Fibroblast of pulmonary artery (primary cell): ENCODE data around the gene SULT2A1.
A peak's percentile ranks its signal among the peaks of the same experiment; 100 is the strongest.
"Not testable (repeated sequence)": the region's sequence is repeated elsewhere in the genome, so short reads cannot be mapped to it uniquely, and the experiment has no call there.

Experiments used
- DNase-seq: peaks from one replicate; pipeline ENCODE4 v3.0.0-alpha.2; 2010; ENCODE audit warnings: low read depth
- H3K4me3 ChIP-seq: replicated peaks from 2 replicates; pipeline ENCODE4 v1.5.1; 2011; ENCODE audit warnings: low read depth, mild to moderate bottlenecking, control low read depth, low read length, moderate library complexity
- TF ChIP-seq, protein P1 (sequence below): IDR thresholded peaks from 2 replicates; pipeline ENCODE4 v1.5.1; 2011; ENCODE audit warnings: mild to moderate bottlenecking, control low read depth, low read length, inconsistent platforms; ENCODE audit errors: missing control alignments

The SULT2A1 gene

DNA sequence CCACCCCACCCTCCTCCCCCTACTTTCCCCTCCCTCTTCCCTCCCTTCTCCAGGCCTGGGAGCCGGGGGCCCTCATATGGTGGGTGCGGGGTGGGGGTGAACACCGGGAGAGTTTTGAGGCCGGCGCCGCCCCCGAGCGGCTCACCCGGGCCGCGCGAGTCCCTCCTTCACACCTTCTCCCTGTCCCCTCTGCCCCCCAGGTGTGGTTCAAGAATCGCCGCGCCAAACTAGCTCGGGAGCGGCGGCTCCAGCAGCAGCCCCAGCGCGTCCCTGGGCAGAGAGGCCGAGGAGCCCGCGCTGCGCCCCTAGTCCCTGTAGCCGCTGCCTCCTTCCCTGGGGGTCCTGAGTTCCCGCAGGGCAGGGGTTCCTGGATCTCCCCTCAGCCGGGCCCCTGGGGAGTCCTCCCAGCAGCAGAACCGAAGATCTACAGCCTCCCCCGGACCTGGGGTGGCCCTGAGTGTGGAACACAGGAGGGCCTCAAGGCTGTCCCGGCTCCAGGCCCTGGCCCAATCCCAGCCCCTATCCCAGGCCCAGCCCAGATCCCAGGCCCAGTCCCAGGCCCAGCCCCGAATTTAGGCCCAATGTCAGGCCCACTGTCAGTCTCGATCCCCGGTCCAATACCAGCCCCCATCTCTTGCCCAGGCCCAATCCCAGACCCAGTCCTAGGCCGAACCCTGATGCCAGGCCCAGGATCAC, 25.4 kb downstream of the SULT2A1 start:
- no peak for DNase-seq
- TF ChIP-seq, protein P1, sequence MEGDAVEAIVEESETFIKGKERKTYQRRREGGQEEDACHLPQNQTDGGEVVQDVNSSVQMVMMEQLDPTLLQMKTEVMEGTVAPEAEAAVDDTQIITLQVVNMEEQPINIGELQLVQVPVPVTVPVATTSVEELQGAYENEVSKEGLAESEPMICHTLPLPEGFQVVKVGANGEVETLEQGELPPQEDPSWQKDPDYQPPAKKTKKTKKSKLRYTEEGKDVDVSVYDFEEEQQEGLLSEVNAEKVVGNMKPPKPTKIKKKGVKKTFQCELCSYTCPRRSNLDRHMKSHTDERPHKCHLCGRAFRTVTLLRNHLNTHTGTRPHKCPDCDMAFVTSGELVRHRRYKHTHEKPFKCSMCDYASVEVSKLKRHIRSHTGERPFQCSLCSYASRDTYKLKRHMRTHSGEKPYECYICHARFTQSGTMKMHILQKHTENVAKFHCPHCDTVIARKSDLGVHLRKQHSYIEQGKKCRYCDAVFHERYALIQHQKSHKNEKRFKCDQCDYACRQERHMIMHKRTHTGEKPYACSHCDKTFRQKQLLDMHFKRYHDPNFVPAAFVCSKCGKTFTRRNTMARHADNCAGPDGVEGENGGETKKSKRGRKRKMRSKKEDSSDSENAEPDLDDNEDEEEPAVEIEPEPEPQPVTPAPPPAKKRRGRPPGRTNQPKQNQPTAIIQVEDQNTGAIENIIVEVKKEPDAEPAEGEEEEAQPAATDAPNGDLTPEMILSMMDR = no peak

DNA sequence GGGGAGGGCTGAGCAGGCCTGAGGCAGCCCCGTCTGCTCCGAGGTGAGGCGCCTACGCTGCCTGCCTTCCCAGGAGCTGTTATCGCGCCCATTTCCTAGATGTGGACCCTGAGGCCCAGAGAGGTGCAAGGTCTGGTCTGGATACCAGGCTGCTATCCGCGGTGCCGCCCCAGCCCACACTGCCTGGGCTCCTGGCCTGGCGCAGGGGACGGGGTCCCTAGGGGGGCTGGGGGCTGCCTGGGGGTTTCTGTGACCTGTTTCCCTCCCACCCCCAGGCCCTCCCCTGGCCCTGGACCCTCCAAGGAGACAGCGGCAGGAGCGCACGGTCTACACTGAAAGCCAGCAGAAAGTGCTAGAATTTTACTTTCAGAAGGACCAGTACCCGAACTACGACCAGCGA, 26.3 kb downstream of the SULT2A1 start:
- DNase-seq, H3K4me3 ChIP-seq: not testable (repeated sequence)

More for the DNA sequence above, 25.4 kb downstream of the SULT2A1 start:
- no peak overlapping the region for H3K4me3 ChIP-seq

DNA sequence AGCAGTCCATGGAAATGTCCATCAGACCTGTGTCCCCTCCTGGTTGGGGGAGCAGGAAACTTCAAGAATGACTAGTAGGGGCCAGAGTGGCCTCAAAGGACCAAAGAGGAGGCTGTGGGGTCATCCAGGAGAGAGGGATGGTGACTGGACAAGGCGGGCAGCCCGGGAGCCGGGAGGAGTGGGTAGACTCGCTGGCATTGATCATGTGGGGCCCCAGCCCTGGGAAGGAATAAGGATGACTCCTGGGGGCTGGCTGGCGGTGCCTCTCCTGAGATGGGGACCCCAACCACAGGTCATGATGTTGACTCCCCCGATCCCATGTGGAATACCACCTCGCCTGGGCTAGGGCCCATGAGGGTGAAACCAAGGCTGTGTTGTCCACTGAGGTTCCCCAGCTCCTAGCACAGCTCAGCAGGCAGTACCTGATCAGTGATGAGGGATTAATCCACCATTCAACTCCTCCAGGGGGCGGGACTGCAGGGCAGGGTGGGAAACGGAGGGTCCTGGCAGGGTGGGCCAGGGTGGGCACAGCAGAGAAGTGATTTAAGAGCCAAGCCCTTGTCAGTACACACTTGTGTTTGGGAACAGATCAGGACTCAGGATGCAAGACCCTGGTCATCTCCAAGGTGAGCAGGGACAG, 27.3 kb downstream of the SULT2A1 start, which contains the start of gene TPRX2:
Gene TPRX2 (plus strand): TSS at position 590 of the 640 bp plus-strand sequence. CDS start 12 bp downstream, at position 602.
- not testable (repeated sequence) for H3K4me3 ChIP-seq, DNase-seq

DNA sequence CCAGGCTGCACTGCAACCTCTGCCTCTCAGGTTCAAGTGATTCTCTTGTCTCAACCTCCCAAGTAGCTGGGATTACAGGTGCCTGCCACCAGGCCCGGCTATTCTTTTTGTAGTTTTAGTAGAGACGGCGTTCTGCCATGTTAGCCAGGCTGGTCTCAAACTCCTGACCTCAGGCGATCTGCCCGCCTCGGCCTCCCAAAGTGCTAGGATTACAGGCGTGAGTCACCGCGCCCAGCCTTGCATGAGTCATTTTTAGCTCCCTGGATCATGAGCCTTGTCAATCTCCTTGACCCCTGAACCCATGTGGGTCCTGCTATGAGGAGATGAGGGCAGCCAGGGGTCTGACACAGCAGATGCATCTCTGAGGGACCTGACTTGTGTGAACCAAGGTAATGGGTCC, 27.9 kb downstream of the SULT2A1 start:
- not testable (repeated sequence) for H3K4me3 ChIP-seq, DNase-seq

DNA sequence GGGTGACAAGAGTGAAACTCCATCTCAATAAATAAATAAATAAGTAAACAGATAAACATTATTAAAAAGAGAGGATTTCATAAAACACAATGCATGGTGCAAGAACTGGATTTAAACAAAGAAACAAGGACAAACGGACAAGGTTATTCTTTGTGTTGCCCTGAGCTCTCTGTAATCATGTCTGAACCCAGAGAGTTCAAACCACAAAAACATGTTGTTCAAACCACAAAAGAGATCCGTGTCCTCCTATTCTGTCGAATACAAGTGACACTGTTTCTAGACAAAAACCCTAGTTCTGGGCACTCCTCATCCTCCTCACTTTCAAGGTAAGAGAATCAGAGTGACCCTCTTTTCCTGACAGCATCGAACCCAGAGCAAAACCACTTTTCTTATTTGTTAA, 31.7 kb downstream of the SULT2A1 start:
- DNase-seq = no peak
- no peak overlapping the region for H3K4me3 ChIP-seq
- TF ChIP-seq, protein P1 = no peak

DNA sequence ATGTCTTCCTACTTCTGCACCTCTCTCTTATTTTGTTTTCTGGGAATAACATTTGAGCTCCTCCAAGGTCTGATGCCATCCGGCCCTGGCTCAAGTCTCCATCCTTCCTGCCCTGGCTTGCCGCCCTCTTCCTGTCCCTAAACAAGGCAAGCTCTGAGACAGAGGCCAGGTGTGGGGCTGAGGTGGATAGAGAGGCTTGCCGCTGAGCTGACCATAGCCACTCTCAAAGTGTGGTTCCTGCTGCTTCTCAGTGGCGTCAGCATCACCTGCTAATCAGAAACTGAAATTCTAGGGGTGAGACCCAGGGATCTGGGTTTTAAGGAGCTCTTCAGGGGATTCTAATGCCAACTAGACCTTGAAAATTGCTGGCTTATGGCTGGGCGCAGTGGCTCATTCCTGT, 33.1 kb downstream of the SULT2A1 start:
- TF ChIP-seq, protein P1 = no peak
- no peak overlapping the region for H3K4me3 ChIP-seq
- DNase-seq = no peak

DNA sequence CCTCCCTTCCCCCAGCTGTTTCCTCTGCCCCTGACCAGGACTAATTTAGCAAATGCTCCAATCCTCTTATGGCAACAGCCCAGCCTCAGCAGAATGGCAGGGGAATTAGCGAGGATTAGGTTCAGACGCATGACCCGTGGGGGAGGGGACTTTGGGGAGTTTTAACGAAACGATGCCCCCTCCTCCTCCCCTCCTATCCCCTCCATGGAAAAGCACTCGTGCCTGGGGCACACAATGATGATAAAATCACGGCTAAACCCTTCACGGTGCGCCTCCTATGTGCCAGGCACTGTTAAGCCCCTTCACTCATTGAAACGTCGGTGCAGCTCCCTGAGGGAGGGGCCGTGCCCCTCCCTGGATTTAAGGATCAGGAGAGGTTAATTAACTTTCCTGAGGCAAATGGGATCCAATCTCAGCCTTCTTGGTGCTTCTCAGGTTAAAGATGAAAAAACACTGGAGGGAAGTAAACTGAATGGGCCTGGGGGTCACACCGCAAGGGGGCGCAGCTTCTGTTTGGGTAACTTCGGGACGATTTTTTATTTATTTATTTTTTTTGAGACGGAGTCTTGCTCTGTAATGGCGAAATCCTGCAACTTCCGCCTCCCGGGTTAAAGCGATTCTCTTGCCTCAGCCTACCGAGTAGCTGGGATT, 37.2 kb downstream of the SULT2A1 start:
- H3K4me3 ChIP-seq = no peak overlapping the region
- TF ChIP-seq, protein P1 = peak; percentile 44
- DNase-seq = peak; percentile 23

DNA sequence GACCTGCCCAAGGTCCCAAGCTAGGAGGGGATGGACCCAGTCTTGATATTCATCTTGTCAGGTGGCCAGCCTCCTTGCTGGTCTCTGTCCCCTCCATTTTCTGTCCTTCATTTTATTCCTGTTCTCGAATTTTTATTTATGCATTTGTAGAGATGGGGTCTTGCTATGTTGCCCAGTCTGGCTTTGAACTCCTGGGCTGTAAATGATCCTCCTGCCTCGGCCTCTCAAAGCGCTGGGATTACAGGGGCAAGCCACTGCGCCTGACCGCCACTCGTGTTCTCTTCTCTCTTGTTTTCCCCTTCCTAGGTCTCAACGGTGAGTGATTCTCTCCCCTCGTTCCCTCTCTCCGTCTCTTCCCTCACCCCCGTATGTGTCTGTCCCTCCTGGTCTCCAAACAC, 37.7 kb downstream of the SULT2A1 start:
- no peak for DNase-seq
- TF ChIP-seq, protein P1 = no peak

More for the DNA sequence above, 37.7 kb downstream of the SULT2A1 start:
- no peak overlapping the region for H3K4me3 ChIP-seq
